Endothelial cell of umbilical vein (primary cell): ENCODE results near the gene BRF1. TPM values are rescaled to one million over a fixed set of nuclear protein-coding genes. Genes with fewer than 3 reads are reported as not detected.

Source experiments
- BruUV-seq: library from RNA; stranded (reverse); fragments of 400-500 nt; replicated peaks from 2 replicates; lab custom pipeline; 2021; lab: Mats Ljungman, UMichigan
- CTCF ChIA-PET: fragments of 300-600, 350-600 bp; sonication (Branson Sonifier 250); formaldehyde crosslinking; loops from one replicate; lab custom pipeline; 2021; ENCODE audit warnings: antibody characterized with exemption, inconsistent platforms; lab: Charles Lee
- POLR2A ChIA-PET: fragments of 300-600, 350-600 bp; sonication (Branson Sonifier 250); formaldehyde crosslinking; loops from one replicate; lab custom pipeline; 2021; ENCODE audit warnings: antibody characterized with exemption, inconsistent platforms; lab: Charles Lee
- DNase-seq: peaks from one replicate; pipeline ENCODE4 v3.0.0-alpha.2; 2011; ENCODE audit warnings: low read depth, low spot score
- FAIRE-seq: peaks from 2 replicates; lab custom pipeline; 2011; peaks lifted over from hg19 to GRCh38; lab: Jason Lieb, UNC
- H2AFZ ChIP-seq: 2 replicates; pipeline ENCODE4 v1.6.0; 2012; ENCODE audit warnings: low read depth, low read length, control low read depth, inconsistent platforms
- H3K27ac ChIP-seq: 2 replicates; pipeline ENCODE4 v1.5.1; 2011; ENCODE audit warnings: low read depth, mild to moderate bottlenecking, control low read depth, low read length, moderate library complexity; ENCODE audit not compliant: insufficient read depth
- H3K27me3 ChIP-seq, 2 experiments: 2 replicates each; pipeline versions ENCODE4 v1.6.0 to v1.6.1; 2011; ENCODE audit warnings: low read length in 2 of 2, mixed read lengths in 1 of 2; ENCODE audit not compliant: control insufficient read depth in 2 of 2, insufficient read depth in 2 of 2
- H3K36me3 ChIP-seq, 2 experiments: 2 replicates in 1 of 2; 3 replicates in 1 of 2; pipeline ENCODE4 v1.5.1; 2011; ENCODE audit warnings: low read length in 2 of 2, mild to moderate bottlenecking in 1 of 2, moderate library complexity in 1 of 2; ENCODE audit not compliant: control insufficient read depth in 2 of 2, insufficient read depth in 2 of 2; ENCODE audit errors: extremely low read depth in 1 of 2
- H3K4me1 ChIP-seq: 3 replicates; pipeline ENCODE4 v1.5.1; 2011; ENCODE audit warnings: mild to moderate bottlenecking, low read length; ENCODE audit not compliant: control insufficient read depth, insufficient read depth; ENCODE audit errors: extremely low read depth
- H3K4me2 ChIP-seq: 2 replicates; pipeline ENCODE4 v1.6.1; 2011; ENCODE audit warnings: low read length, control low read depth, mixed read lengths; ENCODE audit not compliant: insufficient read depth
- H3K4me3 ChIP-seq, 3 experiments: fragments of 200-600 bp in 1 of 3; sonication (generic), shearing (Covaris generic) in 1 of 3; replicated peaks in 1 of 3; 2 replicates each; pipeline ENCODE4 v1.5.1; 2011 to 2016; ENCODE audit warnings: control low read depth in 3 of 3, low read length in 3 of 3, mild to moderate bottlenecking in 2 of 3, inconsistent platforms in 1 of 3, low read depth in 1 of 3, moderate library complexity in 1 of 3; ENCODE audit not compliant: insufficient read depth in 1 of 3
- H3K79me2 ChIP-seq: 2 replicates; pipeline ENCODE4 v1.6.0; 2012; ENCODE audit warnings: low read length, inconsistent platforms; ENCODE audit not compliant: control insufficient read depth, insufficient read depth
- H3K9ac ChIP-seq: replicated peaks from 2 replicates; pipeline ENCODE3; 2011; ENCODE audit warnings: low read length, control low read depth; ENCODE audit not compliant: insufficient read depth; ENCODE audit errors: extremely low read depth
- H3K9me1 ChIP-seq: replicated peaks from 3 replicates; pipeline ENCODE4 v1.6.0; 2011; ENCODE audit warnings: mild to moderate bottlenecking, low read length; ENCODE audit not compliant: control insufficient read depth, insufficient read depth; ENCODE audit errors: extremely low read depth
- H3K9me3 ChIP-seq: replicated peaks from 2 replicates; pipeline ENCODE4 v1.5.1; 2012; ENCODE audit warnings: low read length, inconsistent platforms; ENCODE audit not compliant: control insufficient read depth, insufficient read depth
- H4K20me1 ChIP-seq: replicated peaks from 2 replicates; pipeline ENCODE3; 2011; ENCODE audit warnings: mild to moderate bottlenecking, low read length; ENCODE audit not compliant: control insufficient read depth, insufficient read depth; ENCODE audit errors: extremely low read depth
- CTCF ChIP-seq, 2 donors: IDR thresholded peaks; 1 replicate in 1 of 2; 2 replicates in 1 of 2; pipeline ENCODE4 v1.5.1; 2011; ENCODE audit warnings: low read length in 2 of 2, mild to moderate bottlenecking in 2 of 2, moderate library complexity in 2 of 2, control low read depth in 1 of 2, inconsistent platforms in 1 of 2, low read depth in 1 of 2; ENCODE audit not compliant: insufficient read depth in 1 of 2; ENCODE audit errors: extremely low read depth in 1 of 2
- EZH2 ChIP-seq: IDR thresholded peaks from 2 replicates; pipeline ENCODE4 v1.6.1; 2012; ENCODE audit warnings: borderline replicate concordance, low read depth, mild to moderate bottlenecking, moderate library complexity, low read length, inconsistent platforms; ENCODE audit not compliant: severe bottlenecking
- FOS ChIP-seq: IDR thresholded peaks from 2 replicates; pipeline ENCODE4 v1.6.1; 2011; ENCODE audit warnings: mild to moderate bottlenecking, low read length, moderate library complexity, borderline replicate concordance; ENCODE audit not compliant: insufficient read depth
- GATA2 ChIP-seq: IDR thresholded peaks from 2 replicates; pipeline ENCODE4 v1.7.0; 2011; ENCODE audit warnings: low read depth, mild to moderate bottlenecking, moderate library complexity, mixed read lengths, low read length; ENCODE audit not compliant: insufficient read length, insufficient read depth
- JUN ChIP-seq: IDR thresholded peaks from 2 replicates; pipeline ENCODE4 v1.6.1; 2011; ENCODE audit warnings: borderline replicate concordance, low read depth; ENCODE audit not compliant: insufficient read length, insufficient read depth
- MAX ChIP-seq: IDR thresholded peaks from 2 replicates; pipeline ENCODE4 v1.6.1; 2011; ENCODE audit not compliant: insufficient read depth, insufficient read length
- MYC ChIP-seq: IDR thresholded peaks from one replicate; pipeline ENCODE4 v1.6.1; 2011; ENCODE audit warnings: mild to moderate bottlenecking, low read depth, low read length
- POLR2A ChIP-seq: IDR thresholded peaks from 2 replicates; pipeline ENCODE4 v1.6.1; 2012; ENCODE audit warnings: low read depth, mild to moderate bottlenecking, control low read depth, low read length
- POLR2AphosphoS5 ChIP-seq: IDR thresholded peaks from 2 replicates; pipeline ENCODE4 v1.6.1; 2012; ENCODE audit warnings: low read depth, mild to moderate bottlenecking, control low read depth, low read length, moderate library complexity; ENCODE audit not compliant: insufficient read depth
- dilution Hi-C: fragments of 300-500 bp; cut with MboI; formaldehyde crosslinking; loops from one replicate; pipeline ENCODE4 v1.15.0; 2019; ENCODE audit warnings: low sequenced_read_pairs; ENCODE audit not compliant: extremely low pct_ligation_motif_present
- intact Hi-C: fragments of 100-400 bp; cut with micrococcal nuclease; formaldehyde crosslinking; loops from one replicate; pipeline ENCODE4 v1.10.0; 2022
- polyA plus RNA-seq, 4 experiments: library from polyadenylated mRNA; depleted of rRNA in 3 of 4; stranded (reverse) in 3 of 4; unstranded in 1 of 4; fragments of >200 nt; gene quantifications; 2 replicates each; pipeline versions ENCODE4 v1.2.1 to v1.2.3, GENCODE V29; 2011 to 2012; ENCODE audit warnings: missing spikeins in 1 of 4
- total RNA-seq: library from RNA; stranded (reverse); gene quantifications from 2 replicates; pipeline ENCODE4 v1.2.3, GENCODE V29; 2021

Gene BRF1
- total and polyA plus RNA-seq, 2 donors (not counting 3 experiments of a cell fraction or from before 2014, with no cell fraction given) = 19.0 to 47.2 TPM

GRCh38 chr14:105247026-105247425, 53.8 kb downstream of the BRF1 start:
- no peak for DNase-seq
- Histone ChIP-seq H3K9me1 (no peaks in the 10 kb centered on the region), H3K9ac (no peak overlapping the region), H3K27ac (no peak overlapping the region), H3K36me3 (peaks cover 2 to 20% of the 10 kb centered on the region in 2 experiments), H3K9me3 (no peaks in the 10 kb centered on the region), H2AFZ (no peak overlapping the region), H3K4me1 (peaks cover 7% of the 10 kb centered on the region), H3K79me2 (peaks cover 23% of the 10 kb centered on the region), H4K20me1 (no peaks in the 10 kb centered on the region), H3K27me3 (no peaks in the 10 kb centered on the region), H3K4me2 (no peak overlapping the region), H3K4me3 (no peak overlapping the region)
- TF ChIP-seq MAX (no peak), MYC (no peak), POLR2AphosphoS5 (no peak), POLR2A (no peak), FOS (no peak), CTCF (IDR thresholded peaks at IDR 0.05; ENCODE audit: extremely low read depth in 1 of 2, insufficient read depth in 1 of 2, low read depth in 1 of 2, low read length in 2 of 2) (no peak), JUN (no peak), EZH2 (no peak), GATA2 (no peak)
- intact Hi-C loops (loop anchor here (10.0 kb wide), 2 partner anchors 58 to 82 kb away; partner anchors contain the start of genes BRF1 and JAG2), dilution Hi-C loops (no loop called here)
- ChIA-PET POLR2A (no interaction called here), CTCF (interaction anchor here (1.1 kb wide), 1 partner anchor 19 kb away, joined by 3 read pairs; no protein-coding TSS in a partner anchor)
- FAIRE-seq = no peak
- BruUV-seq = no TSS peak
